HTR-8/SVneo (cell line): Measurements from ENCODE around the gene PIP5K1B.
"Not testable (repeated sequence)": the region's sequence is repeated elsewhere in the genome, so short reads cannot be mapped to it uniquely, and the experiment has no call there.

ENCODE experiments used
- DNase-seq: peaks from one replicate; pipeline ENCODE4 v3.0.0; 2011; ENCODE audit warnings: low spot score, mixed read lengths; ENCODE audit not compliant: insufficient read length
- FAIRE-seq: peaks from 2 replicates; lab custom pipeline; 2011; peaks lifted over from hg19 to GRCh38; lab: Jason Lieb, UNC

PIP5K1B gene

DNA sequence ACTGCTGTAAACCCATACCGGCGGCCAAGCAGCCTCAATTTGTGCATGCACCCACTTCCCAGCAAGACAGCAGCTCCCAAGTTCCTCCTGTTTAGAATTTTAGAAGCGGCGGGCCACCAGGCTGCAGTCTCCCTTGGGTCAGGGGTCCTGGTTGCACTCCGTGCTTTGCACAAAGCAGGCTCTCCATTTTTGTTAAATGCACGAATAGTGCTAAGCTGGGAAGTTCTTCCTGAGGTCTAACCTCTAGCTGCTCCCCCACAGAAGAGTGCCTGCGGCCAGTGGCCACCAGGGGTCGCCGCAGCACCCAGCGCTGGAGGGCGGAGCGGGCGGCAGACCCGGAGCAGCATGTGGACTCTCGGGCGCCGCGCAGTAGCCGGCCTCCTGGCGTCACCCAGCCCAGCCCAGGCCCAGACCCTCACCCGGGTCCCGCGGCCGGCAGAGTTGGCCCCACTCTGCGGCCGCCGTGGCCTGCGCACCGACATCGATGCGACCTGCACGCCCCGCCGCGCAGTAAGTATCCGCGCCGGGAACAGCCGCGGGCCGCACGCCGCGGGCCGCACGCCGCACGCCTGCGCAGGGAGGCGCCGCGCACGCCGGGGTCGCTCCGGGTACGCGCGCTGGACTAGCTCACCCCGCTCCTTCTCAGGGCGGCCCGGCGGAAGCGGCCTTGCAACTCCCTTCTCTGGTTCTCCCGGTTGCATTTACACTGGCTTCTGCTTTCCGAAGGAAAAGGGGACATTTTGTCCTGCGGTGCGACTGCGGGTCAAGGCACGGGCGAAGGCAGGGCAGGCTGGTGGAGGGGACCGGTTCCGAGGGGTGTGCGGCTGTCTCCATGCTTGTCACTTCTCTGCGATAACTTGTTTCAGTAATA lies 330.6 kb downstream of the PIP5K1B start, which contains the start of gene FXN:
FXN (plus strand) TSS at position 315 of the 871 bp plus-strand sequence; CDS start at position 346, 31 bp downstream.
- DNase-seq (peak; percentile 83), FAIRE-seq (peak; percentile 66)

DNA sequence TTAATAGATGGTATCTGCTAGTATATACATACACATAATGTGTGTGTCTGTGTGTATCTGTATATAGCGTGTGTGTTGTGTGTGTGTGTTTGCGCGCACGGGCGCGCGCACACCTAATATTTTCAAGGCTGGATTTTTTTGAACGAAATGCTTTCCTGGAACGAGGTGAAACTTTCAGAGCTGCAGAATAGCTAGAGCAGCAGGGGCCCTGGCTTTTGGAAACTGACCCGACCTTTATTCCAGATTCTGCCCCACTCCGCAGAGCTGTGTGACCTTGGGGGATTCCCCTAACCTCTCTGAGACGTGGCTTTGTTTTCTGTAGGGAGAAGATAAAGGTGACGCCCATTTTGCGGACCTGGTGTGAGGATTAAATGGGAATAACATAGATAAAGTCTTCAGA lies 331.3 kb downstream of the PIP5K1B start:
- no peak for FAIRE-seq

DNA sequence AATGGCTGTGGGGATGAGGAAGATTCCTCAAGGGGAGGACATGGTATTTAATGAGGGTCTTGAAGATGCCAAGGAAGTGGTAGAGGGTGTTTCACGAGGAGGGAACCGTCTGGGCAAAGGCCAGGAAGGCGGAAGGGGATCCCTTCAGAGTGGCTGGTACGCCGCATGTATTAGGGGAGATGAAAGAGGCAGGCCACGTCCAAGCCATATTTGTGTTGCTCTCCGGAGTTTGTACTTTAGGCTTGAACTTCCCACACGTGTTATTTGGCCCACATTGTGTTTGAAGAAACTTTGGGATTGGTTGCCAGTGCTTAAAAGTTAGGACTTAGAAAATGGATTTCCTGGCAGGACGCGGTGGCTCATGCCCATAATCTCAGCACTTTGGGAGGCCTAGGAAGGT lies 331.8 kb downstream of the PIP5K1B start:
- DNase-seq (no peak), FAIRE-seq (no peak)

More for the DNA sequence above, 331.3 kb downstream of the PIP5K1B start:
- no peak for DNase-seq

DNA sequence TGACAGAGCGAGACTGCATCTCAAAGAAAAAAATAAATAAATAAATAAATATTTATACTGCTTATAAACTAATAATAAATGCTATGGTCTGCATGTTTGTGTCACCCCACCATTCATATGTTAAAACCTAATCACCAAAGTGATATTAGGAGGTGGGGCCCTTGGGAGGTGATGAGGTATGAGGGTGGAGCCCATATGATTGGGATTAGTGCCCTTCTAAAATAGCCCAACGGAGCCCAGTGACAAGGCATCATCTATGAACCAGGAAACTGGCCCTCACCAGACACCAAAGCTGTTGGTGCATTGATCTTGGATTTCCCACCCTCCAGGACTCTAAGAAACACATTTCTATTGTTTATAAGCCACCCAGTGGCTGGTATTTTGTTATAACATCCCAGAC lies 335.6 kb downstream of the PIP5K1B start:
- DNase-seq (no peak), FAIRE-seq (no peak)

DNA sequence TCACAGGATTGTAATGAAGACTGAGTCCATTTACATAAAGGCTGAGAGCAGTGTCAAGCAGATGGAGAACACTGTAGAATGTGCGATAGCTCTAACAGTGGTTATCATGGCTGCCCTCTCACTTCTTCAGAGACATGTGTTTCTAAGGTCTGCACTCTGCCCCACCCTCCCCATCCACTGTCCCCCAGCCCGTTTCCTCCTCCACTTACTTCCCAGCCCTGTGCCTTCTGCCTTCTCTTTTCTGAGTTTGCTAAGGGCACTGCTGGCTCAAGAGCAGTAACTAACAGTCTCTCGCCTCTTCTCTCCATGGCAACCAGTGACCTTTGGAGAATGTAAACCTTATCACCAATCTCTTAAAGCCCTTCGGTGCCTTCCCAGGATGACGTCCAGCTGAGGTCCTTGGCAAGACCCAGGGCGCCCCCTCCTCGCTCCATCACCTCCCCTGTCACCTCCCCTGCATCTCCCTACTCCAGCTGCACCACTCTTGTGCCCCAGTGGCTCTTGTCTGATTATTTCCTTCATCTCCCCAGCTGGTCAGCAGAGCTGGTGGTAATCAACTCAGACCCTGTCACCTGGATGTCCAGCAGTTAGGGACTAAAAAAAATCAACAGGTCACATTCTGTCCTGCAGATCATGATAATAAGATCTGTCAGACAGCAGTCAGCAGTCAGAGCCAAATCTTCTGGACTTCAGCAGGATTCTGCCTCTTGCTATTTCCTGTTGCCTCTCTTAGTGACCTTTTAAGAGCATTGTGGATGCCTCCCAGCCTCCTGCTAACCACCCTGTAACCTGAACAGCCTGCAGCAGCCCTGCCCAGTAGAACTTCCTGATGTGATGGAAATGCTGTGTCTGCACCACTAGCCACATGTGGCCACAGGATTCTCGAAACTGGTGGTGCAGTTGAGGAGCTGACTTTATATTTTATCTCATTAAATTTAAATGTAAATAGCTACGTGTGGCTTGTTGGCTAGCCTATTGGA lies 339.5 kb downstream of the PIP5K1B start:
- FAIRE-seq (peak; percentile 20), DNase-seq (peak; percentile 51)

DNA sequence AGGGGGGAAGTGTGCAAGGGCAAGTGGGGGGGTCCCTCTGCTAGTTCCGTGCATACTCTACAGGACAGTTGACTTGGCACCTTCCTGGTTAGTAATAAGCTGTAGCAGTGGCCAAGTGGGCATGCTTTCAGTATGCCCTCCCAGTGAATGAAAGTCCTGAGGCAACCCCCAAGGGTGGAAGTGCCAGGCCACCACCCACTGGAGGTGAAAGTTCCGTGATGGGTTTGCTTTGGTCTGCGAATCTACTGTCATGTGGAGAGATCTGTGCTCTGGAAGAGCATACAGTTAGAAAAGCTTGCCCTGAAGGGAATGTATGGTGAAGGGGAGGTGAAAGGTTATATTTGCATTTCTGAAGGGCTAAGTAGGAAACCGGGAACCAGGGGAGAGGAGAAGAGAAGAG lies 340.8 kb downstream of the PIP5K1B start:
- no peak for DNase-seq
- no peak for FAIRE-seq

DNA sequence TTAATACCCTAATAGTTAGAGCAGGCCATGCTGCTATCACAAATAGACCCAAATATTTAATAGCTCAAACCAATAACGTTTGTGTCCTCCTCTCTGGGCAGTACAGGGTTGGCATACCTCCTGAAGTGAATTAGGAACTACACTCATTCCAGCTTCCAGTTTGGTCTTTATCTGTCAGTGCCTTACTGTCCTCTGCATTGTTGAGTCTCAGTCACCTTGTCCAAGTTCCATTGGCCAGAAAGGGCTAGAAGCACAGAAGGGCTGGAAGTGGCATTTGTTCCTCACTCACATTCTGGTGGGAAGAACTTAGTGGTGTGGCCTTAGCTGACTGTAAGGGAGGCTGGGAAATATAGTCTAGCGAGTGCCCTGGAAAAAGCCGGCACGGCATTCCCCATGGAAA lies 341.7 kb downstream of the PIP5K1B start:
- DNase-seq (no peak), FAIRE-seq (no peak)

DNA sequence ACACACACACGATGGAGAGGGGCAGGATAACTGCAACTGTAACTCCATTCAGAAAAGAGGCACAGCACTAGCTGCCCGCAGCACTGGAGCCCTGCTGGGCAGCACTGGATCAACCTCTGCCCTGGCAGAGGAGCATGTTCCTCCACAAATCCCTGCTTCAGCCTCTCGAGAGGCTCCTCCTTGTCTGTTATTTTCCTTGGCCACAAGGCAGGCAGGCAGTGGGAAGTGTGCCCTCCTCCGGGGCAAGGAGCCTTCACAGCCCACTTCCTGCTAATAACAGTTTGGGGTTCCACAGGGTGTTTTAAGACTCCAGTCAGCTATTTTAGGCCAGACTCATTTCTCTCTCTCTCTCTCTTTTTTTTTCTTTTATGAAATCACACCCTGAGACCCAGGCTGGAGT lies 342.3 kb downstream of the PIP5K1B start:
- DNase-seq (no peak), FAIRE-seq (no peak)

DNA sequence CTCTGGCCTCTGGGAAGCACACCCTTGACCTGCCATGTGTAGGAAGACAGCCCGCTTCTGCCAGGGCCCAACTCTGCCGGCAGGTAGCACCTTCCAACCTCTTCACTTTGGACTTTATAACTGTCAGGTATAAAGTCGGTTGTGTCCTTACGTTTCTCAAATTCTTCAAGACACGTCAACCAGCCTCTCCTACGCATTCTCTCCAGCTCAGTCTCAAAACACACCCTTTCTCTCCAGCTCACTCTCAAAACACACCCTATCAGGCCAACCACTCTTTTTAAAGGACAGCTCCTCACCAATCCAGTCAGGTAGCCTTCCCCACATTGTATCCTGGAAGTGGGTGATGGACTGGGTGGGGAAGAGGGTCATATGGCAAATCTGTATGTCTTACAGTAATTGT lies 344.1 kb downstream of the PIP5K1B start:
- FAIRE-seq (no peak), DNase-seq (no peak)

DNA sequence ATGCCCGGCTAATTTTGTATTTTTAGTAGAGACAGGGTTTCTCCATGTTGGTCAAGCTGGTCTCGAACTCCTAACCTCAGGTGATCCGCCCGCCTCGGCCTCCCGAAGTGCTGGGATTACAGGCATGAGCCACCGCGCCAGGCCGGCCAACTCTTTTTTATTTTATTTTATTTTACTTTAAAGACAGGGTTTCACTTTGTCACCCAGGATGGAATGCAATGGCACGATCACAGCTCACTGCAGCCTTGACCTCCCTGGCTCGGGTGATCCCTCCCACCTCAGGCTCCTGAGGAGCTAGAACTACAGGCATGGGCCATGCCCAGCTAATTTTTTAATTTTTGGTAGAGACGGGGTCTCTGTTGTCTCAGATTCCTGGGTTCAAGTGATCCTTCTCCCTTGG lies 345.9 kb downstream of the PIP5K1B start:
- not testable (repeated sequence) for FAIRE-seq, DNase-seq

DNA sequence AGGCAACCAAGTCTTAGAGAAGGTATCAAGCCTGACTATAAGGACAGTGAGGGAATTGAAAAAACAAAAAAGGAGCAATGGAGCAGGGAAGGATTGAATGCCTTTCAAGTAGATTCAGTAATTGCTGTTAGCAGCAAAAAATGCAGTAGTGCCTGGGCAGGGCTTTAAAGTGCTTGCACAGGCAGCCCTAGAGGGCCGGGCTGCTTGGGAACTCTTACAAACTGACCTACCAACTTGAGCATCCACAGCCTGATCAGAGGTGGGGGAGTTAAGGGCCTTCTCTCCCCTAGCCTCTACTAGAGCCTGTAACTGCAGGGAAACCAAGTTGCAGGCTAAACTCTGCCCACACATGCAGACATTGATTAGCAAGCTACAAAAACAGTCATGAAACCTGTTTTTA lies 349.9 kb downstream of the PIP5K1B start:
- FAIRE-seq (no peak), DNase-seq (no peak)

DNA sequence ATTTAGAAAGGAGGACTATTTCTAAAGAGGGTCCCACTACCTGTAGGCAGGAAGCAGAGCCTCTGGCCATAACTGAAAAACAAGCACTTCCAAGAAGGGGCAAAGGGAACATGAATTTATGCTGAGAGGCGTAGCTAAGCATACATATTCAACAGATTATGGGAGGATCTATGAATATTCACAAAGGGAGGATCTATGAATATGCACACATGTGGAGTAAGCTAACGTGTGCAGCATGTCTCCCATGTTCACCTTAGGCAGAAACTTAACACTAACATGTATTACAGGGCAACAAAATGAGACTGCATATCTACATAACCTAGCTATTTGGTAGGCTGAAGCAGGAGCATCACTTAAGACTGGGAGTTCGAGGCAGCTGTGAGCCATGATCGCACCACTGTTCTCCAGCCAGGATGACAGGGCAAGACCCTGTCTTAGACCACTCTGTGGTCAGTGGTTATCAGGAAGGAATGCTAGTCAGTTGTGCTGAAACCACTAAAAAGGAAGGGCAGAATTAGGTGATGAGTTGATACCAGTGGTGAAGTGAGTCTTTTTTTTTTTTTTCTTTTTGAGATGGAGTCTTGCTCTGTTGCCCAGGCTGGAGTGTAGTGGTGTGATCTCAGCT lies 351.3 kb downstream of the PIP5K1B start:
- no peak for FAIRE-seq
- no peak for DNase-seq

DNA sequence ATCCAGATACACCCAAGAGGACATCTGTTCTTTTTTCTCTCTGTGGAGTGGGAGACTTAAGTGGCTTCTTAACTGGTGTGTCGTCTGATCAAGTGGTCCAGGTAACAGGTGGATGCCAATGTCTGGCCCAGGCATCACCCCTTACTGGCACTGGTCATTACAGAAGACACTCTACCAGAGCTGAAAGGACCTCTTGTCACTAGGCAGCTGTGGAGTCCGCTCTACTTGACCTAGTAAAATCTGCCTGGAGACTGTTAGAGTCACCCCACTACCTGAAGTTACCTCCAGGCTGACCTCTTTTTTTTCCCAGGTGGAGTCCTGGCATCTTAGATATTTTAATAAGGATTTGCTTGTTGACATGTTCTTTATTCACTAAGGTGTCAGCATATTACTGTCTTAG lies 353.1 kb downstream of the PIP5K1B start:
- no peak for FAIRE-seq
- no peak for DNase-seq
